Measurements from ENCODE around the gene PEPD.

Gene PEPD

DNA sequence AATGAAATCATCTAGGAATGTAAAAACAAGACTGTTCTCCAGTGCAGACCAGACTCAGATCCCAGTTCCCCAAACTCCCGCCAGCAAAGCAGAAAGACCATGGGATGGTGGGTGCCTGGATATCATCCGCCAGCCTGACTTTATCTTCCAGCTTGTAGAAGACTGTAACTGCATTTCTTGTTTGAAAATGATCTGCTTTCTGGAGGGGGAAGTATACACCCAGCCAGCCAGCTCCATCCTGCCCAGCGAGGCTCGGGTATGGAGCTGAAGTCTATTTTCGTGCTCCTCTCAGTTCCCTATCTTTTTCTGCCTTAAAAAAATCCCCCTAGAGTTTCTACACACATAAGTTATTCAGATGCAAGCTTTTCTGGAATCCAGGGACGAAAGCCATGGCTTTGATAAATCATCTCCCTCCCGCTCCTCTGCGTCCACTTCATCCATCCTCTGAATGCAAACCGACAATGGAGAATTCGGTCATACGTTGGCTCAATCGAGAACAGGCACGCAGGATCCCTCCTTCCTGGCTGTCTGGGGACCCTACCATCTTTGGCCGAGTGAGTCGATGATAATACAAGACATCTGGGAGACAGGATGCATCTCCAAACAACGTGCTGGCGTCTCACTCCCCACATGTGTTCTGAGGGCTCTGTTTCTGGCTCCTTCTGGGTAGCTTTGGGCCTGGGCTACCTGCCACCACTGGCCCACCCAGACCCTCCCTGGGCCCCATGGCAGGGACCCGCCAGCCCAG, 116.9 kb downstream of the PEPD start:
- DNase-seq (ENCODE audit: low spot score) = no peak
- in situ Hi-C loops (cut with MboI; ENCODE audit: low pct_unique_long_range_greater_than_20kb, low sequenced_read_pairs, unreplicated experiment) = loop anchor here (10.0 kb wide), 1 partner anchor 170 kb away; no protein-coding TSS in a partner anchor
- TF ChIP-seq, protein P1, sequence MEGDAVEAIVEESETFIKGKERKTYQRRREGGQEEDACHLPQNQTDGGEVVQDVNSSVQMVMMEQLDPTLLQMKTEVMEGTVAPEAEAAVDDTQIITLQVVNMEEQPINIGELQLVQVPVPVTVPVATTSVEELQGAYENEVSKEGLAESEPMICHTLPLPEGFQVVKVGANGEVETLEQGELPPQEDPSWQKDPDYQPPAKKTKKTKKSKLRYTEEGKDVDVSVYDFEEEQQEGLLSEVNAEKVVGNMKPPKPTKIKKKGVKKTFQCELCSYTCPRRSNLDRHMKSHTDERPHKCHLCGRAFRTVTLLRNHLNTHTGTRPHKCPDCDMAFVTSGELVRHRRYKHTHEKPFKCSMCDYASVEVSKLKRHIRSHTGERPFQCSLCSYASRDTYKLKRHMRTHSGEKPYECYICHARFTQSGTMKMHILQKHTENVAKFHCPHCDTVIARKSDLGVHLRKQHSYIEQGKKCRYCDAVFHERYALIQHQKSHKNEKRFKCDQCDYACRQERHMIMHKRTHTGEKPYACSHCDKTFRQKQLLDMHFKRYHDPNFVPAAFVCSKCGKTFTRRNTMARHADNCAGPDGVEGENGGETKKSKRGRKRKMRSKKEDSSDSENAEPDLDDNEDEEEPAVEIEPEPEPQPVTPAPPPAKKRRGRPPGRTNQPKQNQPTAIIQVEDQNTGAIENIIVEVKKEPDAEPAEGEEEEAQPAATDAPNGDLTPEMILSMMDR (IDR thresholded peaks at IDR 0.05; ENCODE audit: extremely low read depth, insufficient read depth, missing control alignments) = no peak

DNA sequence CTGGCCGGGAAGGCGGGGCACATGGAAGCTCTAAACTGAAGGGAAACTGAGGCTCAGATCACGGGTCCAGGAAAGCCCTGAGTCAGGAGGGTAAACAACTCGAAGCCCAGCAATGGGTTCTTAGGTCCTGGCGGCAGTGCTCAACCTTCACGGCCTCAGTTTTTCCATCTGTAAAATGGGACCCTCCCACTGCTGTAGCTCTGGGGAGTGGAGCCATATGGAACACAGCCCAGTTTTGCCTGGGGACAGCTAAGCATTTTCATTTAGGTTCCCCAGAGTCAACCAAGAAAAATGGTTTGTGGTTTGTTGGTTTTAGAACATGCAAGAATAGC, 117.7 kb downstream of the PEPD start:
- TF ChIP-seq, protein P1 (IDR thresholded peaks at IDR 0.05; ENCODE audit: extremely low read depth, insufficient read depth, missing control alignments) = no peak
- in situ Hi-C loops (cut with MboI; ENCODE audit: low pct_unique_long_range_greater_than_20kb, low sequenced_read_pairs, unreplicated experiment) = loop anchor here (10.0 kb wide), 1 partner anchor 169 kb away; no protein-coding TSS in a partner anchor
- DNase-seq (ENCODE audit: low spot score) = peak; percentile 14

DNA sequence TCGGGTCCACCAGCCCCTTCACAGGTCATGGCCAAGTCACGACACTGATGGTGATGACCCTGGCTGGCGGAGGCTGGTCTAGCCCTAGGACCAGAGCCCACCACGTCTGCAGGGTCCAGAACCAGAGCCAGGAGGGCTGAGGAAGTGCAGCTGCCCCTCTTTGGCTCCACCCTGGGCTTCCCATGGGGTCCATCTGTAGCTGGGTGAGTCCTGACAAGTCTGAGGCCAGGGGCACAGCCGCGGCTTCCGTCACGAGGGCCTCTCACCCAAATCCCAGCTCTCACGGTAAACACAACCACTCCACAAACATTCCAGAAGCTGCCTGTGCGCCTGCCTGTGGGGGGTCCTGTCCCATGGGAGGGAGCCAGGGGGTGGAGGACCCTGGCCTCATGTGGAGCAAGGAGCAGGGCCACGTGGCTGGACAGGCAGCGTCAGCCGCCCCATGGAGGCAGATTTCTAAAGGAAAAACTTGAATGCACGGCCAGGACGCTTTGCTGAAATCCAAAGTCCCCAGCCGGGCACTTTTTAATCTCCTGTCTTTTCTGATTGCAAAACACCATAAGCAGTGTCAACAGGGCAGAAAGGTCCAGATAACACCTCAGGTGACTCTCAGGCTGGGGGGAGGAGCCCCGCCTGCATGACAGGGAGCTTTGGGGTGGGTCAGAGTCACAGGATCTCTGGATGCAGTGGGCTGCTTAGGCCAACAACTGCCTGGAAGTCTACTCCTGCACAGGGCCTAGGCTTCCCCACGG, 118.2 kb downstream of the PEPD start:
- in situ Hi-C loops (cut with MboI; ENCODE audit: low pct_unique_long_range_greater_than_20kb, low sequenced_read_pairs, unreplicated experiment) = loop anchor here (10.0 kb wide), 1 partner anchor 169 kb away; no protein-coding TSS in a partner anchor
- peak; percentile 18 for DNase-seq (ENCODE audit: low spot score)
- TF ChIP-seq, protein P1 (IDR thresholded peaks at IDR 0.05; ENCODE audit: extremely low read depth, insufficient read depth, missing control alignments) = no peak

DNA sequence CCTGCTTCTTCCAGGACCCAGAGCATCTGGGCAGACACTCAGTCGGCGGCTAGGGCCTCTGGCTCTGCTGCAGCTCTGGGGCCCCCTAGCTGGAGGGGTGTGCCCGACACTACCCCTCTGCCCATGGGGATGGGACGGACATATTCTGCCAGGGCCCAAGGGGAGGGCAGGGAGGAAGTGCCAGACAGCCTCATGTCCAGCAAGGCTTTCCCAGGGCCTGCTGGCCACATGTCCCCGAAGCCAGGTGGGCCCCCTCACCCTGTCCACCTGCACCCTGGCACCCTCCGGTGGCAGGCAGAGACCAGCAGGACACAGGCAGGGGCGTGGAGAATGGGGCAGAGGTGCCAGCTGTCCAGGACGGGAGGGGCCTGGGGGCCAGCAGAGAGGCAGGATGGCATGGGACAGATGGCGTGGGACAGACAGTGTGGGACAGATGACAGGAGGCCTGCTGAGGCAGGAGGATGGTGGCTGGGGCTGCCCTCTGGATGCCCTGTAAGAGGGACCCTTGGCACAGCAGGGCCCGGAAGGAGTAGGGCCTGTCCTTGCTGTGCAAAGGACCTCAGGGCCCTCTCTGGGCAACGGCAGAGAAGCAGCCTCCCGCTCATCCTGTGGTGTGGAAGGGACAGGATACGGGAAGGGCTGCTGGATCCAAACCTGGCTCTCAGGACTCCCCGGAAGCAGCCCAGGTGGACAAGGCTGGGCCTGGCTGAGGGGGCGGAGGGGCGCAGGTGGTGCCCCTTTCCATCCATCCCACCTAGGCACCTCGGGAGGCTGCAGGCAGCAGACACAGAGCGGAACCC, 119.0 kb downstream of the PEPD start:
- peak; percentile 26 for DNase-seq (ENCODE audit: low spot score)
- in situ Hi-C loops (cut with MboI; ENCODE audit: low pct_unique_long_range_greater_than_20kb, low sequenced_read_pairs, unreplicated experiment) = loop anchor here (10.0 kb wide), 1 partner anchor 168 kb away; no protein-coding TSS in a partner anchor
- TF ChIP-seq, protein P1 (IDR thresholded peaks at IDR 0.05; ENCODE audit: extremely low read depth, insufficient read depth, missing control alignments) = peak; percentile 16

DNA sequence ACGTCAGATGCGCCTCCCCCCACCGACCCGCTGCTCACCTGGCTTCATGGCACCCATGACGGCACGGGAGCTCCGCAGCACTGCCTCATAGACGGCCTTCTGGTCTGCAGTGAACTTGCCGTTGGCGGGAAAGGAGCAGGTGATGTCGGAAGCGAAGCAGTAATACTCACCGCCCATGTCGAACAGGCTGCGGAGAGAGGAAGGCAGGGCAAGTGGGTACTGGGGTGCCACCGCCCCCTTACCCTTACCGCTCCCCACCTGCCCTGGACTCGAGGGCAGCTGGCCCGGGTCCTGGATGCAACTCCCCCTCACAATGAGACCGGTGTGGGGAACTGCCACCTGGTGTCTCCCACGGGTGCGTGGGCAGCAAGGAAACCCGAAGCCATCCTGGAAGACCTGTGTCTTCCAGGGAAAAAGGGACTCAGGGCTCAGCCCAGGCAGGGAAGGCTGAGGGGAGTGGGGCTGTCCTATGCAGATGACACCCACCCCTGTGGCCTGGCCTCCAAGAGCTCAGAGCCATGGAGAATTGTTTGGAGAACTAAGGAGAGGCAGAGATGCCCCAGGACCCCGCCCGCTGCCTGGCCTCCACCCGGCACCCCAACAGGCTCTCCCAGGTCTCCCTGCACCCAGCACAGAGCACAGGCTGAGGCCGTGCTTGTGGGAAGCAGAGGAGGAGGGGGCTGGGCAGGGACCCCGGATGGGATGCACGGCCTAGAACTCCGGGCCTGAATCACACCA, 119.7 kb downstream of the PEPD start:
- in situ Hi-C loops (cut with MboI; ENCODE audit: low pct_unique_long_range_greater_than_20kb, low sequenced_read_pairs, unreplicated experiment) = loop anchor here (10.0 kb wide), 1 partner anchor 167 kb away; no protein-coding TSS in a partner anchor
- peak; percentile 14 for DNase-seq (ENCODE audit: low spot score)
- TF ChIP-seq, protein P1 (IDR thresholded peaks at IDR 0.05; ENCODE audit: extremely low read depth, insufficient read depth, missing control alignments) = no peak

Measured in GM13977 (cell line).